ENCODE data around the gene GMPPB.
A peak's percentile ranks its signal among the peaks of the same experiment; 100 is the strongest.
"Not testable (repeated sequence)": the region's sequence is repeated elsewhere in the genome, so short reads cannot be mapped to it uniquely, and the experiment has no call there.

The GMPPB gene

DNA sequence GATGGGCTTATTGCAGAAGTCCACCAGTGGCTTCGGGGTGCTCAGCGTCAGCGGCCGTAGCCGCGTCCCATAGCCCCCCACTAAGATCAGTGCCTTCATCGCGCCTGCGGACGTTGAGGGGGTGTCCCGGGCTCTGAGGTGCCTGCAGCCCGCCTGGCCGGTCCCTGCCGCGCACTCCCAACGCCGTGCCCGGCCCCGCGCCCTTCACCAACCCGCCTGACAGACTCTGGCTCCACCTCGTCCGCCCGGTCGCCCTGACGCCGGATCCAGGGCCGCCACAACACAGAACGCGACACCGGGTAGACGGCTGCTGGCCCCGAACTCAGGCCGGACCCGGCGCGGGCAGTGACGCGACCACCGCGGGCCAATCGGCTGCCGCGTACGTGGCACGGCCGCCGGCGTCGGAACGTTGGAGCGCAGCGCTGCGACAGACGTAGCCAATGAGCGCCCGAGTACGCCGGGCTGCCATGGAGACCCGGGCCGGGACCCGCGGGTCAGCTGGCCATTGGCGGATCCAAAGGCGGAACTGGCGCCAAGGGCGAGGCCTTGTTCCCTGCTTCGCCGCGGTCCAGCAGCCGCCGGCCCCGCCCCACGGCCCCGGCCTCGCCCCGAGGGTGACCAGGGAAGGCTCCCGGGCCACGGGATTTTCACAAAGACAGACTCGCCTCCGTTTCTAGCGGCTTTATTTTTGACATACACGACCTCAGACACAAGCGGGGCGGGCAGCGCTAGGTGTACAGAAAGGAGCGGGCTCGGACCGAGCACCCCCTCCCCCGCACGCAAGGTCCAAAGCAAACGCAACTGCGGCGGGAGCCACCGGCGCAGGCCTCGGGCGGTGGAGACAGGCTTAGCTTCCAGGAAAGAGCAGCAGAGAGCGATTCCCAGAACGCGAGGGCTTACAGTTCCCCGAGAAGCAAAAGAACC lies at the start of gene GMPPB:
GMPPB (minus strand) TSS at position 324 of the 924 bp plus-strand sequence; CDS start at position 99, 225 bp downstream.
- peak; percentile 78 to 80 for DNase-seq (ENCODE audit: low read depth in 2 of 2)

DNA sequence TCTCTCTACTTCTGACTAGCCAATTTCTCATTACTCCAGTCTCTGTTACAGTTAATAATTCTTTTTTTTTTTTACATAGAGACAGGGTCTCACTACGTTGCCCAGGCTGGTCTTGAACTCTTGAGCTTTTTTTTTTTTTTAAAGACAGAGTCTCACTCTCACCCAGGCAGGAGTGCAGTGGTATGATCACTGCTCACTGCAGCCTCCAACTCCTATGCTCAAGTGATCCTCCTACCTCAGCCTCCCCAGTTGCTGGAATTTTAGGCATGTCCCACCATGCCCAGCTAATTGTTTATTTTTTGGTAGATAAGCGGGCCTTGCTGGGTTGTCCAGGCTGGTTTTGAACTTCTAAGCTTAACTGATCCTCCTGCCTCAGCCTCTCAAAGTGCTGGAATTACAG lies 49.0 kb upstream of the GMPPB start:
- no peak for DNase-seq (ENCODE audit: low read depth in 2 of 2)

- no peak for DNase-seq (ENCODE audit: low read depth in 2 of 2)
Observed at GRCh38 chr3:49771340-49771938, 47.7 kb upstream of the GMPPB start.

DNA sequence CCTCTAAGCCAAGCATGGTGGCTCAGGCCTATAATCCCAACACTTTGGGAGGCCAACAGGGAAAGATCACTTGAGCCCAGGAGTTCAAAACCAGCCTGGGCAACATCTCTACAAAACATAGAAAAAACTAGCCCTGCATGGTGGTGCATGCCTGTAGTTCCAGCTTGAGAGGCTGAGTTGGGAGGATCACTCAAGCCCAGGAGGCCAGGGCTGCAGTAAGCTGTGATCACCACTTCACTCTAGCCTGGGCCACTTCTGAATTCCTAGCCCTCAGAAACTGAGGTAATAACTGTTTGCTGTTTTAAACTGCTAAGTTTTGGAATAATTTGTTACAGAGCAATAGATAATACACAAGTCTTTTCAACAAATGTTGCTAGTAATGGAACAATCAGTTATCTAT lies 46.2 kb upstream of the GMPPB start:
- DNase-seq (ENCODE audit: low read depth in 2 of 2), result no peak

- no peak for DNase-seq (ENCODE audit: low read depth in 2 of 2)
Observed at GRCh38 chr3:49769286-49769915, 45.6 kb upstream of the GMPPB start.

DNA sequence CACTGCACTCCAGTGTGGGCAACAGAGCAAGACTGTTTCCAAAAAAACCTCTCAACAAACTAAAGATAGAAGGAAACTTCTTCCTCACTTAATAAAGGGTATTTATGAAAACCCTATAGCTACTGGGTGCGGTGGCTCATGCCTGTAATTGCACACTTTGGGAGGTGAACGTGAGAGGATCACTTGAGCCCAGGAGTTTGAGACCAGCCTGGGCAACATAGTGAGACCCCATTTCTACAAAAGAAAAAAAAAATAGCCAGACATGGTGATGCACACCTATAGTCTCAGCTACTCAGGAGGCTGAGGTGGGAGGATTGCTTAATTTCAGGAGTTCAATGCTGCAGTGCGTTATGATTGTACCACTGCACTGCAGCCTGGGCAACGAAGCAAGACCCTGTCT lies 40.2 kb upstream of the GMPPB start:
- DNase-seq (ENCODE audit: low read depth in 2 of 2), result no peak

GRCh38 chr3:49761661-49762060 lies 37.9 kb upstream of the GMPPB start:
- no peak for DNase-seq (ENCODE audit: low read depth in 2 of 2)

DNA sequence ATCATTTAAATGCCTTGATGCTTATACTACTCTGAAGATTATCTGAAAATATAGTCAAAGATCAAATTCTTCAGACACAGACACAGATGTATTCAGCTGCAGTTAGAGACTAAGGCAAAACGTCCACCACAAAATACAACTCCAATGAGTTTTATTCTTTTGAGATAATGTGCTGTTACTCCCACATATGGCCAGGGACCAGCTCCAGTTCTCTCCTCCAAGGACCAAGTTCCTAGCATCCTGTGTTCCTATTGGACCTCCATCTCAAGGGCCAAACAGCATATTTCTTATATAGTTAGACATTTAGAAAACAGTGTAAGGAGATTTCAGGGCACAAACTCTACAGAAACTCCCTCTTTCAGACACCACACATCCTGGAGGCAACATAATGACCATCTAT lies 35.5 kb upstream of the GMPPB start:
- DNase-seq (ENCODE audit: low read depth in 2 of 2), result no peak

DNA sequence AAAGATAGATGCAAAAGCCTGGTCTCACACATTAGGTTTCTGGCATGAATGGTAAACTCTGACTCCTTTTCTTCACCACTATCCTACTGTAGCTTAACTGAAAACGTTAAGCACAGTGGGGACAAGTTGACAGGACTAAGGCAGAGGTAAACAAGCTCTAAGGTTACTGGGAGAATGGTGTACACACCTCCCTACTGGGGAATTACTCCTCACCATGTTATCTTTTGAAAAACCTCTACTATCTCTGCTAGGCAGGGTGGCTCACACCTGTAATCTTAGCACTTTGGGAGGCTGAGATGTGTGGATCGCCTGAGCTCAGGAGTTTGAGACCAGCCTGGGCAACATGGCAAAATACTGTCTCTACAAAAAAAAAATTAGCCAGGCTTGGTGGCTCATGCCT lies 33.4 kb upstream of the GMPPB start:
- no peak for DNase-seq (ENCODE audit: low read depth in 2 of 2)

GRCh38 chr3:49756036-49756435 lies 32.3 kb upstream of the GMPPB start:
- no peak for DNase-seq (ENCODE audit: low read depth in 2 of 2)

DNA sequence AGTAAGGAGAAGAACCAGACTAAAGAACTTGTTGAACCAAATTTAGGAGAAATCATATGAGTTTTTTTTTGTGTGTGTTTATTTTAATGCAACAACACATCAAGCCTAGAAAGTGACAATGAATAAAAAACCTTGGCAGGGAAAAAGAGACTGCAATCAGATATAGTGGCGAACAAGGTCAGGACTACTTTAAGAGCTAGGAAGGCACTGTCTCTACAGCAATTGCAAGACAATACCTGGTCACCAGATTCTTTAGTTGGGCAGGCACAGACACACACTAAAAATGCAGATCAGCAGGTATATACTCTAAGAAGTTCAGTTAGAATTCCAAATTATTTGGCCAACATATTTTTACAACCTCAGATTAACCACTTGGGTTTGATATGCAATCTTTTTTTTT lies 30.8 kb upstream of the GMPPB start:
- DNase-seq (ENCODE audit: low read depth in 2 of 2), result no peak

- no peak for DNase-seq (ENCODE audit: low read depth in 2 of 2)
Observed at GRCh38 chr3:49751501-49751900, 27.8 kb upstream of the GMPPB start.

- DNase-seq (ENCODE audit: low read depth in 2 of 2), result no peak
Observed at GRCh38 chr3:49750056-49750455, 26.3 kb upstream of the GMPPB start.

DNA sequence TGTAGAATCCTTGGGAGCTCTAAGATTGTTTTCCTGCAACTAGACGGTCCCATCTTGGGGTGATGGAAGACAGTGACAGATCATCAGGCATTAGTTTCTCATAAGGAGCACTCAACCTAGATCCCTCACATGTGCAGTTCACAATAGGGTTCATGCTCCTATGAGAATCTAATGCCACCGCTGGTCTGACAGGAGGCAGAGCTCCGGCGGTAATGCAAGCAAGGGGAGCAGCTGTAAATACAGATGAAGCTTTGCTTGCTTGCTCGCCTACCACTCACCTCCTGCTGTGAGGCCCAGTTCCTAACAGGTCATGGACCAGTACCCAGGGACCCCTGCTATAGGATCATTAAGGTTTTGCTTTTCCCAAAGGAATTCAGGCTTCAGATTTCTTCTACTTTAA lies 25.1 kb upstream of the GMPPB start:
- DNase-seq (ENCODE audit: low read depth in 2 of 2), result not testable (repeated sequence)

DNA sequence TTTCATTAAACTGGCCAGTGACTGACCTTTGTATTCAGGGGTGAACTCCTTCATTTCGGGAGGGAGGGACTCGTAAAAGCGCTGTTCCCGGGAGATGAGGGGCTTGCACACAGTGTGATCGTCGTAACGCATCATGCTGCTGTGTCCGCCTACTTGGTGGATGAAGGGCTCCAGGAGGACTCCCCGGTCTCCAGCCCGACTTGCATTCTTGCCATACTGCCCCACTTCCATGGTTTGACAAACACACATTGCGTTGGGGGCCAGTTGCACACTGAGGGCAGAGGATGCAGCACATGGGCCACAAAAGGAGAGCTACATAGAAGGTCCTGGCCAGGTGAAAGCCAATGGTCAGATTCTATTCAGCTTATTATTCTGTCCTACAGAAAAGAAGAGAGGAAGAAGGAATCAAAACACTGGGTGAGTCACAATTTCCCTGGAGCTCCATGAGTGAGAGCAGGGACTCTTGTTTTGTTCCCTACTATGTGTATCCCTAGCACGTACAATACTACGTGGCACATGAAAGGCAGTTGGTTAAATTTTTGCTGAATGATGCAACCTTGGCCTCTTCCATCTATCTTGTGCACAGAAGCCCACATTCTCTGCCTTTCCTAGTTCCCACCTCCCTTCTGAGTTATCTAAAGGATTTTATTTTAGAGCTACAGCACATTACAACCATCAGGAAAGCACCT lies 24.2 kb upstream of the GMPPB start:
- DNase-seq (ENCODE audit: low read depth in 2 of 2), result no peak

DNA sequence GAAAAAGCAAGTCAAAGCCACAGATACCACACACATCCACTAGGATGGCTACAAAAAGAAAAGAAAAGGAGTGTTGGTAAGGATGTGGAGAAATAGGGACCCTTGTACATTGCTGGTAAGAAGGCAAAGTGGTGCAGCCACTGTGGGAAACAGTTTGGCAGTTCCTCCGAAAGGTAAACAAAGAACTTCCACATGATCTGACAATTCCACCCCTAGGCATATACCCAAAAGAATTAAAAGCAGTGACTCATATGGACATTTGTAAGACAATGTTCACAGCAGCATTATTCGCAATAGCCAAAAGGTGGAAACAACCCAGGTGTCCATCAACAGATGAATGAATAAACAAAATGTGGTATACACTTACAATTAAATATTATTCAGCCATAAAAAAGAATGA lies 22.2 kb upstream of the GMPPB start:
- no peak for DNase-seq (ENCODE audit: low read depth in 2 of 2)

- no peak for DNase-seq (ENCODE audit: low read depth in 2 of 2)
Observed at GRCh38 chr3:49740427-49740826, 16.7 kb upstream of the GMPPB start.

- no peak for DNase-seq (ENCODE audit: low read depth in 2 of 2)
Observed at GRCh38 chr3:49738067-49738713, 14.4 kb upstream of the GMPPB start.

GRCh38 chr3:49734752-49735151 lies 11.0 kb upstream of the GMPPB start:
- no peak for DNase-seq (ENCODE audit: low read depth in 2 of 2)

DNA sequence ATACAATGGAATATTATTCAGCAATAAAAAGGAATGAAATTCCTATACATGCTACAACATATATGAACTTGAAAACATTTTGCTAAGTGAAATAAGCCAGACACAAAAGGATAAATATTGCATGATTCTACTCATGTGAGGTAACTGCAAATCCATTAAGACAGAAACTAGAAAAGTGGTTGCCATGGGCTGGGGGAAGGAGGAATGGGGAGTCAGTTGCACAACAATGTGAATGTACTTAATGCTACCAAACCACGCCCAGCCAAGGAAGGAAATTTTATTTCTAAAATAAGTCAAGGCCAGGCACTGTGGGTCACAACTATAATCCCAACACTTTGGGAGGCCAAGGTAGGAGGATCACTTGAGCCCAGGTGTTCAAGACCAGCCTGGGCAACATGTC lies 9.8 kb upstream of the GMPPB start:
- no peak for DNase-seq (ENCODE audit: low read depth in 2 of 2)

- DNase-seq (ENCODE audit: low read depth in 2 of 2), result no peak
Observed at GRCh38 chr3:49732597-49732996, 8.8 kb upstream of the GMPPB start.

Data from activated CD8-positive, alpha-beta memory T cell treated with anti-CD3 and anti-CD28 coated beads for 4 hours (primary cell).